K562 (cell line): ENCODE data around the gene ARFRP1. TPM values are rescaled to one million over a fixed set of nuclear protein-coding genes. Genes with fewer than 3 reads are reported as not detected.

Experiments
- ATAC-seq: fragments of 200-7000 bp; cut with Tn5 transposase; 3 replicates; pipeline ENCODE4 v1.9.1; 2020; ENCODE audit warnings: moderate library complexity
- BruUV-seq: library from RNA; stranded (reverse); fragments of 400-500 nt; replicated peaks from 2 replicates; lab custom pipeline; 2021; lab: Mats Ljungman, UMichigan
- CTCF ChIA-PET: fragments of 300-600 bp; formaldehyde crosslinking; extraction: SDS; loops from one replicate; lab custom pipeline; 2021; ENCODE audit warnings: low intra/inter-chr PET ratio; lab: Yijun Ruan, JAX
- POLR2A ChIA-PET: fragments of 300-600, 350-650 bp; sonication (Branson Sonifier 250); formaldehyde crosslinking; extraction: SDS; loops from one replicate; lab custom pipeline; 2021; ENCODE audit warnings: antibody characterized with exemption, inconsistent platforms; lab: Yijun Ruan, JAX
- DNase-seq, 4 experiments: peaks; one replicate each; pipeline versions ENCODE4 v3.0.0 to v3.0.0-alpha.2; 2011 to 2018; ENCODE audit warnings: low spot score in 3 of 4, mixed read lengths in 3 of 4; ENCODE audit errors: extremely low read depth in 1 of 4
- FAIRE-seq: peaks from 2 replicates; lab custom pipeline; 2011; peaks lifted over from hg19 to GRCh38; lab: Jason Lieb, UNC
- H2AFZ ChIP-seq: 2 replicates; pipeline ENCODE4 v1.6.0; 2011; ENCODE audit warnings: low read depth, low read length, control low read depth, inconsistent platforms
- H3K27ac ChIP-seq: fragments of 200-600 bp; 3 replicates; pipeline ENCODE4 v1.8.0; 2011; ENCODE audit warnings: low read depth, mild to moderate bottlenecking, control low read depth, inconsistent platforms, low read length, moderate library complexity, mixed read lengths; ENCODE audit errors: extremely low read depth
- H3K27me3 ChIP-seq, 2 experiments: fragments of 300-600 bp in 1 of 2; 2 replicates in 1 of 2; 3 replicates in 1 of 2; pipeline versions ENCODE4 v1.6.0 to v1.8.0; 2011; ENCODE audit warnings: inconsistent platforms in 2 of 2, low read length in 2 of 2, mild to moderate bottlenecking in 1 of 2, mixed read lengths in 1 of 2, moderate library complexity in 1 of 2; ENCODE audit not compliant: control insufficient read depth in 2 of 2, insufficient read depth in 2 of 2
- H3K36me3 ChIP-seq: fragments of 300-600 bp; 3 replicates; pipeline ENCODE4 v1.8.0; 2011; ENCODE audit warnings: mild to moderate bottlenecking, low read length, inconsistent platforms; ENCODE audit not compliant: control insufficient read depth, insufficient read depth
- H3K4me1 ChIP-seq, 2 experiments: fragments of 200-600 bp in 1 of 2; replicated peaks in 1 of 2; 2 replicates in 1 of 2; 3 replicates in 1 of 2; pipeline versions ENCODE4 v1.5.1 to v1.8.0; 2011; ENCODE audit warnings: inconsistent platforms in 2 of 2, low read length in 2 of 2, mild to moderate bottlenecking in 1 of 2, mixed read lengths in 1 of 2, moderate library complexity in 1 of 2; ENCODE audit not compliant: control insufficient read depth in 2 of 2, insufficient read depth in 2 of 2
- H3K4me2 ChIP-seq: 2 replicates; pipeline ENCODE4 v1.6.1; 2011; ENCODE audit warnings: low read length, control low read depth, inconsistent platforms, mixed read lengths; ENCODE audit not compliant: insufficient read depth
- H3K4me3 ChIP-seq: fragments of 200-600 bp; sonication (generic), shearing (Covaris generic); 2 replicates; pipeline ENCODE4 v1.5.1; 2016; ENCODE audit warnings: control low read depth, inconsistent platforms
- H3K79me2 ChIP-seq: fragments of 200-600 bp; 3 replicates; pipeline ENCODE4 v1.8.0; 2011; ENCODE audit warnings: low read length, inconsistent platforms; ENCODE audit not compliant: control insufficient read depth, insufficient read depth
- H3K9ac ChIP-seq, 2 experiments: 2 replicates each; pipeline versions ENCODE4 v1.6.0 to v1.6.1; 2011; ENCODE audit warnings: low read depth in 2 of 2, low read length in 2 of 2, control low read depth in 1 of 2, inconsistent platforms in 1 of 2, mild to moderate bottlenecking in 1 of 2, mixed read lengths in 1 of 2; ENCODE audit not compliant: insufficient read depth in 1 of 2
- H3K9me1 ChIP-seq: one replicate; pipeline ENCODE4 v1.6.0; 2011; ENCODE audit warnings: inconsistent platforms, mild to moderate bottlenecking, low read length, moderate library complexity; ENCODE audit not compliant: control insufficient read depth, insufficient read depth
- H3K9me3 ChIP-seq: replicated peaks from 2 replicates; pipeline ENCODE4 v1.5.1; 2011; ENCODE audit warnings: low read depth, low read length, inconsistent platforms; ENCODE audit not compliant: control insufficient read depth, insufficient read depth
- H4K20me1 ChIP-seq: replicated peaks from 2 replicates; pipeline ENCODE4 v1.6.1; 2011; ENCODE audit warnings: low read length, inconsistent platforms, mixed read lengths; ENCODE audit not compliant: control insufficient read depth, insufficient read depth
- BRF2 ChIP-seq: IDR thresholded peaks from 3 replicates; pipeline ENCODE4 v1.6.1; 2011; ENCODE audit warnings: borderline replicate concordance, mild to moderate bottlenecking; ENCODE audit not compliant: insufficient read length, insufficient read depth
- KHSRP ChIP-seq: fragments of 450-650 bp; IDR thresholded peaks from 2 replicates; pipeline ENCODE4 v1.6.1; 2017
- RB1 ChIP-seq: fragments of 450-650 bp; IDR thresholded peaks from 2 replicates; pipeline ENCODE4 v1.6.1; 2017; ENCODE audit warnings: low read depth, mild to moderate bottlenecking
- TRIM24 ChIP-seq, 2 experiments: fragments of 450-650 bp; IDR thresholded peaks; 2 replicates each; pipeline ENCODE4 v1.6.1; 2016
- ZNF280A ChIP-seq: fragments of 450-650 bp; IDR thresholded peaks from 2 replicates; pipeline ENCODE4 v1.6.1; 2018; ENCODE audit warnings: mild to moderate bottlenecking, low read depth; ENCODE audit not compliant: partially characterized antibody
- ZNF282 ChIP-seq: sonication (generic); formaldehyde crosslinking; IDR thresholded peaks from 2 replicates; pipeline ENCODE4 v1.8.1; 2023; ENCODE audit warnings: missing genetic modification reagents
- ZNF324 ChIP-seq: fragments of 250-450 bp; sonication (Bioruptor Pico); IDR thresholded peaks from 2 replicates; pipeline ENCODE4 v1.4.0; 2020; ENCODE audit warnings: mild to moderate bottlenecking
- WGBS: fragments of 100-300 bp; shearing (Covaris generic); methylation state at CpG from one replicate; pipeline ENCODE4 v1.1.6; 2016; ENCODE audit warnings: low coverage, mixed read lengths; ENCODE audit not compliant: insufficient coverage; ENCODE audit errors: missing lambda C conversion rate; 5-methylcytosine and 5-hydroxymethylcytosine counted together
- in situ Hi-C: fragments of 300-500 bp; cut with MboI; formaldehyde crosslinking; loops from 4 replicates; pipeline ENCODE4 v1.15.0; 2018; ENCODE audit warnings: inconsistent platforms, mixed read lengths
- intact Hi-C: fragments of 100-400 bp; cut with micrococcal nuclease; formaldehyde crosslinking; loops from 2 replicates; pipeline ENCODE4 v1.14.2; 2022
- polyA plus RNA-seq, 8 experiments: library from polyadenylated mRNA; depleted of rRNA in 4 of 8; stranded (reverse) in 5 of 8; unstranded in 3 of 8; fragments of >200 nt; fragmentation: Nextera tagmentation in 2 of 8; fragmentation: Illumina TruSeq in 1 of 8; extraction: Ambion mirVana in 2 of 8; extraction: Trizol in 1 of 8; gene quantifications; 2 replicates each; pipeline versions ENCODE4 v1.2.1 to v1.2.3, GENCODE V29; 2011 to 2014; ENCODE audit warnings: inconsistent platforms in 1 of 8, missing spikeins in 1 of 8
- total RNA-seq, 7 experiments: library from RNA; depleted of rRNA in 6 of 7; stranded (reverse); fragments of >200 nt in 6 of 7; fragmentation: Illumina TruSeq in 2 of 7; extraction: Trizol in 2 of 7; gene quantifications; 2 replicates each; pipeline versions ENCODE4 v1.2.1 to v1.2.3, GENCODE V29; 2011 to 2021; ENCODE audit warnings: low replicate concordance in 1 of 7

The ARFRP1 gene
- total and polyA plus RNA-seq, 9 of the 15 experiments (the other 6 are each of a cell fraction or from before 2014, with no cell fraction given) = 2.2 to 78.9 (median 37.3) TPM

GRCh38 chr20:63714858-63715257, 7.1 kb upstream of the ARFRP1 start:
- Histone ChIP-seq H3K4me2 (no peak overlapping the region), H3K4me1 (peaks cover 0 to 4% of the 10 kb centered on the region in 2 experiments; a peak in 1 of 5 replicates), H3K27me3 (no peaks in the 10 kb centered on the region), H4K20me1 (no peaks in the 10 kb centered on the region), H3K79me2 (peaks cover 45% of the 10 kb centered on the region), H3K36me3 (peaks cover 80% of the 10 kb centered on the region), H3K9ac (no peak overlapping the region), H3K27ac (no peak overlapping the region), H3K4me3 (no peak overlapping the region), H2AFZ (no peak overlapping the region), H3K9me1 (no peaks in the 10 kb centered on the region), H3K9me3 (peaks cover 22% of the 10 kb centered on the region)
- DNase-seq (no peak), FAIRE-seq (no peak), ATAC-seq (no peak)
- intact Hi-C loops = no loop called here
- ChIA-PET POLR2A (interaction anchor here (1.1 kb wide), 1 partner anchor 57 kb away, joined by 3 read pairs; the partner anchor contains the start of gene RTEL1), CTCF (no interaction called here)
- BruUV-seq = no TSS peak
- TF ChIP-seq BRF2 (no peak), ZNF280A (peak; percentile 47), KHSRP (no peak), ZNF324 (peak; percentile 91), RB1 (no peak), TRIM24 (IDR thresholded peaks at IDR 0.05) (0 out of 4 replicates have a peak, but pooled peaks of 1 of the 2 experiments have one; percentile 10), ZNF282 (CRISPR knock-in tag) (no peak)
- over 99% methylated on average over 5 of the region's 5 CpGs for WGBS
- in situ Hi-C loops = loop anchor here (5.0 kb wide), 1 partner anchor 57 kb away; no protein-coding TSS in a partner anchor
